Brain pericyte (primary cell): ENCODE results near the gene ZNF438.
"Not testable (repeated sequence)": the region's sequence is repeated elsewhere in the genome, so short reads cannot be mapped to it uniquely, and the experiment has no call there.

Source experiments
- DNase-seq: peaks from one replicate; pipeline ENCODE4 v3.0.0-alpha.2; 2012; ENCODE audit warnings: low read depth, low spot score

ZNF438 gene

GRCh38 chr10:30987463-30987862 is 44.2 kb downstream of the ZNF438 start:
- no peak for DNase-seq

- no peak for DNase-seq
Measured at GRCh38 chr10:30986053-30986555, 45.6 kb downstream of the ZNF438 start.

- no peak for DNase-seq
Measured at GRCh38 chr10:30985512-30985911, 46.2 kb downstream of the ZNF438 start.

- no peak for DNase-seq
Measured at GRCh38 chr10:30984563-30985328, 46.9 kb downstream of the ZNF438 start.

- DNase-seq, result not testable (repeated sequence)
Measured at GRCh38 chr10:30983209-30983608, 48.5 kb downstream of the ZNF438 start.

GRCh38 chr10:30980951-30981616 is 50.6 kb downstream of the ZNF438 start:
- no peak for DNase-seq

GRCh38 chr10:30979956-30980355 is 51.7 kb downstream of the ZNF438 start:
- no peak for DNase-seq

GRCh38 chr10:30978843-30979242 is 52.8 kb downstream of the ZNF438 start:
- DNase-seq, result no peak

GRCh38 chr10:30977385-30977784 is 54.3 kb downstream of the ZNF438 start:
- DNase-seq, result no peak

GRCh38 chr10:30974773-30975415 is 56.8 kb downstream of the ZNF438 start:
- DNase-seq, result no peak

GRCh38 chr10:30974355-30974754 is 57.3 kb downstream of the ZNF438 start:
- DNase-seq, result no peak

GRCh38 chr10:30973737-30974136 is 57.9 kb downstream of the ZNF438 start:
- DNase-seq, result no peak

- DNase-seq, result no peak
Measured at GRCh38 chr10:30970760-30971460, 60.8 kb downstream of the ZNF438 start.

GRCh38 chr10:30968711-30969110 is 63.0 kb downstream of the ZNF438 start:
- no peak for DNase-seq

GRCh38 chr10:30967650-30968410 is 63.8 kb downstream of the ZNF438 start:
- no peak for DNase-seq

GRCh38 chr10:30963992-30964930 is 67.4 kb downstream of the ZNF438 start:
- DNase-seq, result no peak

GRCh38 chr10:30962522-30962921 is 69.1 kb downstream of the ZNF438 start:
- no peak for DNase-seq

- DNase-seq, result no peak
Measured at GRCh38 chr10:30959836-30960210, 71.8 kb downstream of the ZNF438 start.

GRCh38 chr10:30949218-30949617 is 82.4 kb downstream of the ZNF438 start:
- not testable (repeated sequence) for DNase-seq

- no peak for DNase-seq
Measured at GRCh38 chr10:30944005-30944404, 87.7 kb downstream of the ZNF438 start.
